Measurements from ENCODE around the gene SLC8A1. TPM values are rescaled to one million over a fixed set of nuclear protein-coding genes. Genes with fewer than 3 reads are reported as not detected.

SLC8A1 gene
- polyA plus RNA-seq, 3 donors = 16.9 to 18.2 (median 18.0) TPM

DNA sequence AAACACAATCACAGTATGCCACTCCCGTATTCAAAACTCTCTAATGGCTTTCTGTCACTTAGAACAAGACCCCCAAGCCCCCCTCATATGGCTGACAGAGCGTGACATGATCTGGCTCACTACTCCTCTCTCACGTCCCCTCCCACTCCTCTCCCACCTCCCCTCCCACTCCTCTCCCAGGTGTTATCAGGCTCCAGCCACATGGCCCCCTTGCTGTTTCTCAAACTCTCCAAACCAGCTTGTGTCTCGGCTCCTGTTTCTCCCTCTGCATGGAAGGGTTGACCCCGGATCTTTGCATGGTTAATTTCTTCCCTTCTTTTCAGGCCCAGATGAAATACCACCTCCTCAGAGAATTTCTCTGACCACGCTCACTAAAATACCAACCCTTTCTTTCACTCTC is 180.8 kb downstream of the SLC8A1 start:
- H2AFZ ChIP-seq (ENCODE audit: insufficient read depth, low read depth, low read length, poor library complexity, severe bottlenecking) = no peak overlapping the region
- H3K27ac Mint-ChIP-seq = no peak overlapping the region
- WGBS (ENCODE audit: insufficient coverage) = 100% methylated on average over 5 of the region's 6 CpGs

GRCh38 chr2:40270372-40270771 is 181.5 kb downstream of the SLC8A1 start:
- Histone ChIP-seq H3K9ac (ENCODE audit: insufficient read depth, low read length, poor library complexity, severe bottlenecking) (no peak overlapping the region), H3K27ac (ENCODE audit: low read depth in 1 of 2, low read length in 2 of 2) (no peak overlapping the region), H3K4me2 (replicated peaks; ENCODE audit: extremely low read depth, low read length, poor library complexity, severe bottlenecking) (no peak overlapping the region), H3K36me3 (replicated peaks in 1 of 2; ENCODE audit: control insufficient read depth in 1 of 2, insufficient read depth in 2 of 2, low read length in 2 of 2) (peaks cover 0 to 3% of the 10 kb centered on the region in 2 donors), H4K20me1 (ENCODE audit: insufficient read depth, low read length) (peaks cover 96% of the 10 kb centered on the region), H3K79me2 (ENCODE audit: insufficient read depth, low read length) (no peaks in the 10 kb centered on the region), H2AFZ (ENCODE audit: insufficient read depth, low read depth, low read length, poor library complexity, severe bottlenecking) (no peak overlapping the region), H3K4me3 (replicated peaks in 1 of 3; ENCODE audit: low read depth in 2 of 3, low read length in 3 of 3) (no peak overlapping the region), H3K27me3 (ENCODE audit: control insufficient read depth in 2 of 2, insufficient read depth in 2 of 2, low read length in 2 of 2) (no peaks in the 10 kb centered on the region), H3K4me1 (ENCODE audit: control insufficient read depth in 1 of 2, insufficient read depth in 2 of 2, low read length in 2 of 2) (no peaks in the 10 kb centered on the region), H3K9me3 (replicated peaks in 1 of 2; ENCODE audit: control insufficient read depth in 1 of 2, insufficient read depth in 1 of 2, low read length in 2 of 2) (no peaks in the 10 kb centered on the region)
- no peak for DNase-seq
- TF ChIP-seq, protein P1, sequence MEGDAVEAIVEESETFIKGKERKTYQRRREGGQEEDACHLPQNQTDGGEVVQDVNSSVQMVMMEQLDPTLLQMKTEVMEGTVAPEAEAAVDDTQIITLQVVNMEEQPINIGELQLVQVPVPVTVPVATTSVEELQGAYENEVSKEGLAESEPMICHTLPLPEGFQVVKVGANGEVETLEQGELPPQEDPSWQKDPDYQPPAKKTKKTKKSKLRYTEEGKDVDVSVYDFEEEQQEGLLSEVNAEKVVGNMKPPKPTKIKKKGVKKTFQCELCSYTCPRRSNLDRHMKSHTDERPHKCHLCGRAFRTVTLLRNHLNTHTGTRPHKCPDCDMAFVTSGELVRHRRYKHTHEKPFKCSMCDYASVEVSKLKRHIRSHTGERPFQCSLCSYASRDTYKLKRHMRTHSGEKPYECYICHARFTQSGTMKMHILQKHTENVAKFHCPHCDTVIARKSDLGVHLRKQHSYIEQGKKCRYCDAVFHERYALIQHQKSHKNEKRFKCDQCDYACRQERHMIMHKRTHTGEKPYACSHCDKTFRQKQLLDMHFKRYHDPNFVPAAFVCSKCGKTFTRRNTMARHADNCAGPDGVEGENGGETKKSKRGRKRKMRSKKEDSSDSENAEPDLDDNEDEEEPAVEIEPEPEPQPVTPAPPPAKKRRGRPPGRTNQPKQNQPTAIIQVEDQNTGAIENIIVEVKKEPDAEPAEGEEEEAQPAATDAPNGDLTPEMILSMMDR (IDR thresholded peaks at IDR 0.05) = no peak
- Mint-ChIP-seq H3K4me1 (no peaks in the 10 kb centered on the region), H3K27me3 (ENCODE audit: low read depth in 3 of 3) (peaks cover 0 to 1% (median 0%) of the 10 kb centered on the region in 3 donors), H3K4me3 (no peak overlapping the region), H3K27ac (no peak overlapping the region), H3K9me3 (peaks cover 0 to 2% (median 0%) of the 10 kb centered on the region in 7 donors), H3K36me3 (peaks cover 5 to 12% of the 10 kb centered on the region in 2 donors)
- 100% methylated on average over 1 of the region's 2 CpGs for WGBS (ENCODE audit: insufficient coverage)
- intact Hi-C loops (cut with micrococcal nuclease) = no loop called here

More for the DNA sequence above, 180.8 kb downstream of the SLC8A1 start:
- H4K20me1 ChIP-seq (ENCODE audit: insufficient read depth, low read length) = peaks cover 98% of the 10 kb centered on the region
- TF ChIP-seq, protein P1 (IDR thresholded peaks at IDR 0.05) = no peak
- H3K4me1 ChIP-seq (ENCODE audit: control insufficient read depth in 1 of 2, insufficient read depth in 2 of 2, low read length in 2 of 2) = no peaks in the 10 kb centered on the region
- H3K9me3 ChIP-seq (replicated peaks in 1 of 2; ENCODE audit: control insufficient read depth in 1 of 2, insufficient read depth in 1 of 2, low read length in 2 of 2) = no peaks in the 10 kb centered on the region
- H3K9ac ChIP-seq (ENCODE audit: insufficient read depth, low read length, poor library complexity, severe bottlenecking) = no peak overlapping the region
- intact Hi-C loops (cut with micrococcal nuclease) = no loop called here
- peaks cover 0 to 3% (median 0%) of the 10 kb centered on the region in 3 donors for H3K27me3 Mint-ChIP-seq (ENCODE audit: low read depth in 3 of 3)
- peaks cover 5 to 7% of the 10 kb centered on the region in 2 donors for H3K36me3 ChIP-seq (replicated peaks in 1 of 2; ENCODE audit: control insufficient read depth in 1 of 2, insufficient read depth in 2 of 2, low read length in 2 of 2)
- no peaks in the 10 kb centered on the region for H3K79me2 ChIP-seq (ENCODE audit: insufficient read depth, low read length)
- H3K27me3 ChIP-seq (ENCODE audit: control insufficient read depth in 2 of 2, insufficient read depth in 2 of 2, low read length in 2 of 2) = no peaks in the 10 kb centered on the region
- no peaks in the 10 kb centered on the region for H3K4me1 Mint-ChIP-seq
- H3K27ac ChIP-seq (ENCODE audit: low read depth in 1 of 2, low read length in 2 of 2) = no peak overlapping the region
- no peak overlapping the region for H3K4me3 ChIP-seq (replicated peaks in 1 of 3; ENCODE audit: low read depth in 2 of 3, low read length in 3 of 3)
- H3K4me3 Mint-ChIP-seq = no peak overlapping the region
- no peak overlapping the region for H3K4me2 ChIP-seq (replicated peaks; ENCODE audit: extremely low read depth, low read length, poor library complexity, severe bottlenecking)
- H3K36me3 Mint-ChIP-seq = peaks cover 9 to 19% of the 10 kb centered on the region in 2 donors
- H3K9me3 Mint-ChIP-seq = peaks cover 0 to 2% (median 0%) of the 10 kb centered on the region in 7 donors
- no peak for DNase-seq

Data from CD14-positive monocyte (primary cell).